G401 (cell line): ENCODE data around the gene TMC7. TPM values are rescaled to one million over a fixed set of nuclear protein-coding genes. Genes with fewer than 3 reads are reported as not detected.

Experiments
- DNase-seq: peaks from one replicate; pipeline ENCODE4 v3.0.0-alpha.2; 2015; ENCODE audit warnings: low spot score
- in situ Hi-C: cut with HindIII; loops from 2 replicates; pipeline ENCODE4 v1.10.0; 2016; ENCODE audit warnings: low sequenced_read_pairs, mixed read lengths
- total RNA-seq: library from RNA; depleted of rRNA; stranded (reverse); fragments of >200 nt; shearing (Covaris generic); gene quantifications from 2 replicates; pipeline ENCODE4 v1.2.3, GENCODE V29; 2014

The TMC7 gene
- total RNA-seq, 1 experiment from 2014 or later: 2.4 TPM

- DNase-seq: no peak
- in situ Hi-C loops: no loop called here
Observed at GRCh38 chr16:19075511-19075910, 91.8 kb downstream of the TMC7 start.

- DNase-seq: no peak
- in situ Hi-C loops: no loop called here
Observed at GRCh38 chr16:19077879-19078278, 94.1 kb downstream of the TMC7 start.

GRCh38 chr16:19083670-19084069 lies 99.9 kb downstream of the TMC7 start:
- in situ Hi-C loops: no loop called here
- DNase-seq: no peak

- DNase-seq: no peak
- in situ Hi-C loops: no loop called here
Observed at GRCh38 chr16:19084139-19084538, 100.4 kb downstream of the TMC7 start.

GRCh38 chr16:19084879-19085278 lies 101.1 kb downstream of the TMC7 start:
- in situ Hi-C loops: no loop called here
- DNase-seq: no peak

- in situ Hi-C loops: no loop called here
- no peak for DNase-seq
Observed at GRCh38 chr16:19085679-19086200, 102.0 kb downstream of the TMC7 start.

- peak; percentile 76 for DNase-seq
- in situ Hi-C loops: no loop called here
Observed at GRCh38 chr16:19086322-19087199, 102.8 kb downstream of the TMC7 start.

- in situ Hi-C loops: no loop called here
Observed at GRCh38 chr16:19088341-19088916, 104.7 kb downstream of the TMC7 start.

GRCh38 chr16:19089410-19089955 lies 105.7 kb downstream of the TMC7 start:
- in situ Hi-C loops: no loop called here

More at GRCh38 chr16:19088341-19088916, 104.7 kb downstream of the TMC7 start:
- DNase-seq: no peak

GRCh38 chr16:19090916-19091315 lies 107.2 kb downstream of the TMC7 start:
- in situ Hi-C loops: no loop called here
- no peak for DNase-seq

More at GRCh38 chr16:19089410-19089955, 105.7 kb downstream of the TMC7 start:
- no peak for DNase-seq

- in situ Hi-C loops: no loop called here
- DNase-seq: no peak
Observed at GRCh38 chr16:19092653-19093410, 109.1 kb downstream of the TMC7 start.

- in situ Hi-C loops: no loop called here
- DNase-seq: no peak
Observed at GRCh38 chr16:19093631-19094541, 110.2 kb downstream of the TMC7 start.

- DNase-seq: no peak
- in situ Hi-C loops: no loop called here
Observed at GRCh38 chr16:19094542-19095365, 111.0 kb downstream of the TMC7 start.

- in situ Hi-C loops: no loop called here
- DNase-seq: no peak
Observed at GRCh38 chr16:19095654-19096053, 111.9 kb downstream of the TMC7 start.

GRCh38 chr16:19098173-19098572 lies 114.4 kb downstream of the TMC7 start:
- in situ Hi-C loops: no loop called here
- no peak for DNase-seq

GRCh38 chr16:19102187-19102872 lies 118.6 kb downstream of the TMC7 start:
- in situ Hi-C loops: no loop called here
- DNase-seq: no peak

- in situ Hi-C loops: no loop called here
- no peak for DNase-seq
Observed at GRCh38 chr16:19104607-19105006, 120.9 kb downstream of the TMC7 start.
